Liver (tissue), 9 donors: Measurements from ENCODE around the gene LIPC. TPM values are rescaled to one million over a fixed set of nuclear protein-coding genes. Genes with fewer than 3 reads are reported as not detected.

Experiments used
- DNase-seq: peaks from one replicate; pipeline ENCODE4 v3.0.0-alpha.2; 2017; ENCODE audit warnings: low spot score
- H3K27ac ChIP-seq, 2 donors: one replicate each; pipeline ENCODE4 v1.7.0; 2013; ENCODE audit warnings: inconsistent platforms in 2 of 2, low read length in 2 of 2, control low read depth in 1 of 2, low read depth in 1 of 2, mild to moderate bottlenecking in 1 of 2
- H3K27me3 ChIP-seq, 4 donors: one replicate each; pipeline versions ENCODE4 v1.6.1 to v1.7.0; 2013; ENCODE audit warnings: low read length in 3 of 4, inconsistent platforms in 1 of 4, mild to moderate bottlenecking in 1 of 4, moderate library complexity in 1 of 4; ENCODE audit not compliant: control insufficient read depth in 4 of 4, insufficient read depth in 4 of 4
- H3K36me3 ChIP-seq, 4 donors: one replicate each; pipeline versions ENCODE4 v1.6.1 to v1.7.0; 2013; ENCODE audit warnings: low read length in 3 of 4, mild to moderate bottlenecking in 3 of 4, low read depth in 1 of 4, moderate library complexity in 1 of 4; ENCODE audit not compliant: control insufficient read depth in 4 of 4, insufficient read depth in 3 of 4
- H3K4me1 ChIP-seq, 4 donors: one replicate each; pipeline versions ENCODE4 v1.6.1 to v1.7.0; 2013; ENCODE audit warnings: low read length in 3 of 4, mild to moderate bottlenecking in 3 of 4, moderate library complexity in 1 of 4; ENCODE audit not compliant: control insufficient read depth in 4 of 4, insufficient read depth in 4 of 4
- H3K4me3 ChIP-seq, 3 donors: one replicate each; pipeline versions ENCODE4 v1.6.1 to v1.7.0; 2013; ENCODE audit warnings: low read length in 3 of 3, control low read depth in 1 of 3, low read depth in 1 of 3, mild to moderate bottlenecking in 1 of 3
- H3K9ac ChIP-seq, 2 donors: one replicate each; pipeline ENCODE4 v1.7.0; 2013; ENCODE audit warnings: low read length in 2 of 2, mild to moderate bottlenecking in 2 of 2, moderate library complexity in 2 of 2, control low read depth in 1 of 2, low read depth in 1 of 2
- H3K9me3 ChIP-seq, 4 donors: one replicate each; pipeline versions ENCODE4 v1.6.1 to v1.7.0; 2013; ENCODE audit warnings: low read length in 3 of 4; ENCODE audit not compliant: control insufficient read depth in 4 of 4
- ATF3 ChIP-seq: IDR thresholded peaks from 2 replicates; pipeline ENCODE4 v1.6.1; 2016; ENCODE audit warnings: antibody characterized with exemption
- CTCF ChIP-seq: fragments of 150-350 bp; IDR thresholded peaks from 2 replicates; pipeline ENCODE4 v1.5.1; 2017; ENCODE audit warnings: improper control_type of control experiment, low read depth, low read length; ENCODE audit not compliant: missing input control
- FOXA2 ChIP-seq: IDR thresholded peaks from 2 replicates; pipeline ENCODE4 v1.6.1; 2016; ENCODE audit warnings: antibody characterized with exemption
- HNF4A ChIP-seq, 2 donors: conservative IDR thresholded peaks; 2 replicates each; pipeline ENCODE4 v1.6.1; 2016; ENCODE audit warnings: antibody characterized with exemption in 2 of 2, mild to moderate bottlenecking in 2 of 2
- MAX ChIP-seq: IDR thresholded peaks from 2 replicates; pipeline ENCODE4 v1.6.1; 2016; ENCODE audit warnings: antibody characterized with exemption
- NR2F2 ChIP-seq: IDR thresholded peaks from 2 replicates; pipeline ENCODE4 v1.6.1; 2016; ENCODE audit warnings: antibody characterized with exemption
- RAD21 ChIP-seq, 2 donors: IDR thresholded peaks; 2 replicates each; pipeline ENCODE4 v1.6.1; 2016; ENCODE audit warnings: antibody characterized with exemption in 2 of 2, mild to moderate bottlenecking in 2 of 2
- REST ChIP-seq: IDR thresholded peaks from 2 replicates; pipeline ENCODE4 v1.6.1; 2016; ENCODE audit warnings: antibody characterized with exemption, mild to moderate bottlenecking
- RXRA ChIP-seq, 2 donors: IDR thresholded peaks; 2 replicates each; pipeline ENCODE4 v1.6.1; 2017 to 2018; ENCODE audit warnings: antibody characterized with exemption in 2 of 2, mild to moderate bottlenecking in 1 of 2
- TAF1 ChIP-seq: conservative IDR thresholded peaks from 2 replicates; pipeline ENCODE4 v1.6.1; 2016; ENCODE audit warnings: antibody characterized with exemption, mild to moderate bottlenecking
- WGBS: extraction: QIAGEN DNeasy Blood & Tissue Kit; methylation state at CpG from one replicate; pipeline ENCODE4 v1.1.7; 2013; 5-methylcytosine and 5-hydroxymethylcytosine counted together
- polyA plus RNA-seq, 2 donors: library from polyadenylated mRNA; stranded (reverse) in 1 of 2; unstranded in 1 of 2; fragments of 200-250 nt in 1 of 2; fragments of >200 nt in 1 of 2; fragmentation: Nextera tagmentation in 1 of 2; extraction: Ambion mirVana in 1 of 2; gene quantifications; one replicate each; pipeline versions ENCODE4 v1.2.1 to v1.2.3, GENCODE V29; 2013 to 2015
- total RNA-seq, 2 donors: library from RNA; depleted of rRNA; stranded (reverse); fragments of >200 nt; gene quantifications; one replicate each; pipeline ENCODE4 v1.2.3, GENCODE V29; 2014
- donor health status: healthy.
- donor health status: healthy.
- donor health status: healthy.
- donor health status: healthy.
- donor health status: healthy.

LIPC gene
- total and polyA plus RNA-seq, 4 donors: 60.1 to 268 (median 131) TPM

GRCh38 chr15:58447271-58448010 is 15.7 kb downstream of the LIPC start:
- Histone ChIP-seq H3K4me1 (peaks cover 13 to 39% (median 23%) of the 10 kb centered on the region in 4 donors), H3K4me3 (no peak overlapping the region), H3K36me3 (peaks cover 0 to 4% (median 0%) of the 10 kb centered on the region in 4 donors), H3K9me3 (no peaks in the 10 kb centered on the region), H3K27me3 (no peaks in the 10 kb centered on the region), H3K9ac (no peak overlapping the region), H3K27ac (peak overlapping the region; percentile 31 to 48)
- DNase-seq: no peak
- no peak for TF ChIP-seq CTCF
- peak; percentile 50 to 60 for TF ChIP-seq HNF4A (conservative IDR thresholded peaks at IDR 0.05)
- TF ChIP-seq REST: no peak
- no peak for TF ChIP-seq MAX
- TF ChIP-seq RXRA (IDR thresholded peaks at IDR 0.05): peak in 1 of 2 donors; percentile 9
- TF ChIP-seq RAD21 (IDR thresholded peaks at IDR 0.05): no peak
- 74% methylated on average over 10 of the region's 10 CpGs for WGBS

GRCh38 chr15:58448331-58448730 is 16.5 kb downstream of the LIPC start:
- Histone ChIP-seq H3K4me1 (peaks cover 7 to 32% (median 16%) of the 10 kb centered on the region in 4 donors), H3K27ac (peak overlapping the region in 1 of 2 donors; percentile 31), H3K9ac (no peak overlapping the region), H3K4me3 (no peak overlapping the region), H3K36me3 (peaks cover 0 to 4% (median 0%) of the 10 kb centered on the region in 4 donors), H3K9me3 (no peaks in the 10 kb centered on the region), H3K27me3 (no peaks in the 10 kb centered on the region)
- 67% methylated on average over 5 of the region's 5 CpGs for WGBS
- no peak for TF ChIP-seq TAF1
- TF ChIP-seq HNF4A (conservative IDR thresholded peaks at IDR 0.05): peak in 1 of 2 donors; percentile 26
- TF ChIP-seq NR2F2: no peak
- TF ChIP-seq ATF3: no peak
- TF ChIP-seq FOXA2: no peak
- TF ChIP-seq CTCF: no peak
- DNase-seq: no peak
